ENCODE data around the gene CSTPP1. TPM values are rescaled to one million over a fixed set of nuclear protein-coding genes. Genes with fewer than 3 reads are reported as not detected.

CSTPP1 gene
- total RNA-seq, 4 donors from 2014 or later = 4.9 to 33.8 (median 19.5) TPM

DNA sequence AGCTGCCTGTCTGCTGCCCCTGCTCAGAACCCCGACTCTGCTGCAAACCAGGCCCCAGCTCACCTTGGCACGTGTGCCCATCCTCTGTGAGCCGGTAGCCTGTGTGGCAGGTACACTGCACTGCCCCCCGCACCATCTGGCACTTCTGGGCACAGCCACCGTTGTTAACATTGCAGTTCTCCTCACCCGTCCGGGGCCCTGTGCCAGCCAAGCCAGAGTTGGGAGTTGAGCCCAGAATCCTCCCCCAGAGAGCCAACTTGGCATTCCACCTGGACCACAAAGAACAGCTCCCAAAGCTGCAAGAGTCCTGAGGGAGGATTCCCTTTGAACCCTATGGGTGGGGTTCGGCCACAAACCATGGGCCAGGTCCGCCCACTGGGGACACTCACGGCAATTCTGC, 40.7 kb upstream of the CSTPP1 start:
- intact Hi-C loops (cut with DNase I; ENCODE audit: low total_unique reads) = no loop called here
- Histone ChIP-seq H3K27ac (no peak overlapping the region), H3K9me3 (no peaks in the 10 kb centered on the region), H3K4me1 (no peaks in the 10 kb centered on the region), H3K27me3 (no peaks in the 10 kb centered on the region), H3K4me3 (no peak overlapping the region), H3K36me3 (no peaks in the 10 kb centered on the region)
- DNase-seq = no peak
- TF ChIP-seq POLR2A (IDR thresholded peaks at IDR 0.05) (no peak), CTCF (IDR thresholded peaks at IDR 0.05) (no peak)

DNA sequence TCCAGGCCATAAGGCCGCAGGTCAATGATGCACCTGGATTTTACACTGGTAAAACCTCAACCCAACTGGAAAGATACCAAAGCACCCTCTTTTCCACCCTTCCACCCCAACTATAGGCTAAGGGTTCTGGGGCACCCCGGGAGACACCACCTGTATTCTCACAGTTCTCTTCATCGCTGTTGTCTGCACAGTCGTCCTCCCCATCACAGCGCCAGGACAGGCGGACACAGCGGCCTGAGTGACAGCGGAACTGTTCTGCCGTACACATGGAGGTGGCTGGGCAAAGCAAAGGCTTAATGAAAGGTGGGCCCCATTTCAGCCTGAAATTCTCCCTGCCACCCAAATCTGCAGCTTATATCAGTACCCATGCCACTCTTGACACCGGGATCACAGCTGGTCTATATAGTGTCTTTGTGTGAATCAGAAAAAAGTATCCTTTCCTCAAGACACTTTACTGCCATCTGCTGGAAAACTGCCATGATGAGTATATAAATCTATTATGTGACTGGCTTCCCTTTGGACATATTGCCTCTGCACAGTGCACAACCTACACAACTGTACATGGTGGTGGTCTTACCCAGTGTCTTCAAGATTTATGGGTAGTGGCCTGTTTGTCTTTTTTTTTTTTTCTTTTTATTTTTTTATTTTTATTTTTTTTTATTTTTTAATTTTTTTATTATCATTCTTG, 39.7 kb upstream of the CSTPP1 start:
- DNase-seq = no peak

GRCh38 chr11:46898396-46899095, 38.0 kb upstream of the CSTPP1 start:
- Histone ChIP-seq H3K9me3 (no peaks in the 10 kb centered on the region), H3K27ac (no peak overlapping the region), H3K36me3 (no peaks in the 10 kb centered on the region), H3K4me3 (no peak overlapping the region), H3K4me1 (no peaks in the 10 kb centered on the region), H3K27me3 (no peaks in the 10 kb centered on the region)
- TF ChIP-seq CTCF (IDR thresholded peaks at IDR 0.05) (no peak), POLR2A (IDR thresholded peaks at IDR 0.05) (no peak)
- intact Hi-C loops (cut with DNase I; ENCODE audit: low total_unique reads) = no loop called here
- DNase-seq = no peak

More for the DNA sequence above, 39.7 kb upstream of the CSTPP1 start:
- Histone ChIP-seq H3K9me3 (no peaks in the 10 kb centered on the region), H3K27me3 (no peaks in the 10 kb centered on the region), H3K4me3 (no peak overlapping the region), H3K4me1 (no peaks in the 10 kb centered on the region), H3K27ac (no peak overlapping the region), H3K36me3 (no peaks in the 10 kb centered on the region)
- TF ChIP-seq CTCF (IDR thresholded peaks at IDR 0.05) = no peak
- intact Hi-C loops (cut with DNase I; ENCODE audit: low total_unique reads) = no loop called here

DNA sequence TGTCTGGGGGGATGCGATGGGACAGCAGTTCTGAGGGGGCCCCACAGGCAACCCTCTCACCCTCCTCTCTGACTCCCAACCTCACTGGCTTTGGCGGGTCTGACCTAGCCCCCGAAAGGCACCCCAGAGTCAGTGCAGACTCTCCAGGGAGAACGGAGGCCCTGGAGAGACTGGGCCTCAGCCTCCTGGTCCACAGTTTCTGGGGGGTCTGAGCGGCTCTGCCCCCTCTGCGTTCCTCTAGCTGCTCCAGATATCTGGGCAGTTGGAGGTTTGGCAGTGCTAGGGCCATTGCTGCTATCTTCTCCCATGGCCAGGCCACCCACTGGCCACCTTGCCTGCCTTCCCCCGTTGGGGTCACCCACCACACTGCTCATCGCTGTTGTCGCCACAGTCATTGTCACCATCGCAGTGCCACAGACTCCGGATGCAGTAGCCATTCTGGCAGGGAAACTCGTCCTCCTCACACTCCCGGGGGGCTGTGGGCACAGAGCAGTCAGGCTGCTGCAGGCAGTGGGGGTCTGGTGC, 37.0 kb upstream of the CSTPP1 start:
- intact Hi-C loops (cut with DNase I; ENCODE audit: low total_unique reads) = no loop called here
- Histone ChIP-seq H3K36me3 (no peaks in the 10 kb centered on the region), H3K4me1 (no peaks in the 10 kb centered on the region), H3K27me3 (no peaks in the 10 kb centered on the region), H3K9me3 (no peaks in the 10 kb centered on the region), H3K27ac (no peak overlapping the region), H3K4me3 (no peak overlapping the region)
- TF ChIP-seq CTCF (IDR thresholded peaks at IDR 0.05) = no peak
- no peak for TF ChIP-seq POLR2A (IDR thresholded peaks at IDR 0.05)
- no peak for DNase-seq

GRCh38 chr11:46900091-46900746, 36.3 kb upstream of the CSTPP1 start:
- TF ChIP-seq CTCF (IDR thresholded peaks at IDR 0.05) (no peak), POLR2A (IDR thresholded peaks at IDR 0.05) (no peak)
- DNase-seq = no peak
- Histone ChIP-seq H3K4me3 (no peak overlapping the region), H3K36me3 (no peaks in the 10 kb centered on the region), H3K4me1 (no peaks in the 10 kb centered on the region), H3K27ac (no peak overlapping the region), H3K27me3 (no peaks in the 10 kb centered on the region), H3K9me3 (no peaks in the 10 kb centered on the region)
- intact Hi-C loops (cut with DNase I; ENCODE audit: low total_unique reads) = no loop called here
